Sigmoid colon (tissue), 4 donors: ENCODE measurements around the gene HIRA.

Experiments used
- EP300 ChIP-seq, 4 donors: sonication (generic); formaldehyde crosslinking; IDR thresholded peaks; one replicate each; pipeline ENCODE4 v1.6.1; 2017; ENCODE audit warnings: antibody characterized with exemption in 4 of 4
- POLR2A ChIP-seq, 2 donors: fragments of 450-650 bp; IDR thresholded peaks; one replicate each; pipeline ENCODE4 v1.6.1; 2016; ENCODE audit warnings: antibody characterized with exemption in 2 of 2, mild to moderate bottlenecking in 2 of 2, moderate library complexity in 2 of 2
- POLR2AphosphoS5 ChIP-seq, 4 donors: sonication (generic); formaldehyde crosslinking; IDR thresholded peaks; one replicate each; pipeline ENCODE4 v1.6.1; 2017; ENCODE audit warnings: antibody characterized with exemption in 4 of 4
- TF ChIP-seq, protein P1 (sequence below), 4 experiments: fragments of 450-650 bp in 3 of 4; fragments of 200-600 bp in 1 of 4; IDR thresholded peaks; one replicate each; pipeline ENCODE4 v1.5.1; 2016 to 2019; ENCODE audit warnings: antibody characterized with exemption in 4 of 4, mild to moderate bottlenecking in 3 of 4, moderate library complexity in 2 of 4

GRCh38 chr22:19361501-19362103 lies 69.9 kb downstream of the HIRA start:
- TF ChIP-seq POLR2A (IDR thresholded peaks at IDR 0.05) (no peak), EP300 (IDR thresholded peaks at IDR 0.05) (no peak), POLR2AphosphoS5 (IDR thresholded peaks at IDR 0.05) (no peak)
- TF ChIP-seq, protein P1, sequence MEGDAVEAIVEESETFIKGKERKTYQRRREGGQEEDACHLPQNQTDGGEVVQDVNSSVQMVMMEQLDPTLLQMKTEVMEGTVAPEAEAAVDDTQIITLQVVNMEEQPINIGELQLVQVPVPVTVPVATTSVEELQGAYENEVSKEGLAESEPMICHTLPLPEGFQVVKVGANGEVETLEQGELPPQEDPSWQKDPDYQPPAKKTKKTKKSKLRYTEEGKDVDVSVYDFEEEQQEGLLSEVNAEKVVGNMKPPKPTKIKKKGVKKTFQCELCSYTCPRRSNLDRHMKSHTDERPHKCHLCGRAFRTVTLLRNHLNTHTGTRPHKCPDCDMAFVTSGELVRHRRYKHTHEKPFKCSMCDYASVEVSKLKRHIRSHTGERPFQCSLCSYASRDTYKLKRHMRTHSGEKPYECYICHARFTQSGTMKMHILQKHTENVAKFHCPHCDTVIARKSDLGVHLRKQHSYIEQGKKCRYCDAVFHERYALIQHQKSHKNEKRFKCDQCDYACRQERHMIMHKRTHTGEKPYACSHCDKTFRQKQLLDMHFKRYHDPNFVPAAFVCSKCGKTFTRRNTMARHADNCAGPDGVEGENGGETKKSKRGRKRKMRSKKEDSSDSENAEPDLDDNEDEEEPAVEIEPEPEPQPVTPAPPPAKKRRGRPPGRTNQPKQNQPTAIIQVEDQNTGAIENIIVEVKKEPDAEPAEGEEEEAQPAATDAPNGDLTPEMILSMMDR (IDR thresholded peaks at IDR 0.05): no peak
